GM21723 (cell line): ENCODE results near the gene GPR137C.

ENCODE experiments used
- ATAC-seq: cut with Tn5 transposase; IDR thresholded peaks from one replicate; pipeline ENCODE4 v1.9.1; 2021; ENCODE audit warnings: mild to moderate bottlenecking, moderate library complexity; ENCODE audit not compliant: unreplicated experiment

Gene GPR137C

GRCh38 chr14:52661314-52661713 lies 108.7 kb downstream of the GPR137C start:
- no peak for ATAC-seq

GRCh38 chr14:52663850-52664249 lies 111.2 kb downstream of the GPR137C start:
- no peak for ATAC-seq

- ATAC-seq = no peak
Measured at GRCh38 chr14:52678591-52678990, 126.0 kb downstream of the GPR137C start.

- no peak for ATAC-seq
Measured at GRCh38 chr14:52683985-52684520, 131.4 kb downstream of the GPR137C start.

GRCh38 chr14:52686176-52686575 lies 133.5 kb downstream of the GPR137C start:
- no peak for ATAC-seq
